IPS-18c (cell line): Measurements from ENCODE around the gene MBNL1.
"Not testable (repeated sequence)": the region's sequence is repeated elsewhere in the genome, so short reads cannot be mapped to it uniquely, and the experiment has no call there.

Source experiments
- H3K4me3 ChIP-seq: 2 replicates; pipeline ENCODE4 v1.7.0; 2013; ENCODE audit warnings: low read depth, mild to moderate bottlenecking, low read length, moderate library complexity; ENCODE audit not compliant: insufficient read depth
- H3K9me3 ChIP-seq: one replicate; pipeline ENCODE4 v1.6.1; 2013; ENCODE audit warnings: mild to moderate bottlenecking, low read length, moderate library complexity; ENCODE audit not compliant: control insufficient read depth, insufficient read depth

MBNL1 gene

GRCh38 chr3:152365126-152365525, 96.4 kb downstream of the MBNL1 start:
- Histone ChIP-seq H3K4me3 (no peak overlapping the region), H3K9me3 (no peaks in the 10 kb centered on the region)

GRCh38 chr3:152365766-152366593, 97.3 kb downstream of the MBNL1 start:
- H3K9me3 ChIP-seq: no peaks in the 10 kb centered on the region
- no peak overlapping the region for H3K4me3 ChIP-seq

- H3K4me3 ChIP-seq, H3K9me3 ChIP-seq: not testable (repeated sequence)
These were observed 98.5 kb downstream of the MBNL1 start for GRCh38 chr3:152367192-152367591.

GRCh38 chr3:152372633-152373032, 103.9 kb downstream of the MBNL1 start:
- H3K4me3 ChIP-seq, H3K9me3 ChIP-seq: not testable (repeated sequence)

- H3K9me3 ChIP-seq: no peaks in the 10 kb centered on the region
- no peak overlapping the region for H3K4me3 ChIP-seq
These were observed 104.7 kb downstream of the MBNL1 start for GRCh38 chr3:152373379-152373778.

- H3K4me3 ChIP-seq: no peak overlapping the region
- H3K9me3 ChIP-seq: no peaks in the 10 kb centered on the region
These were observed 105.7 kb downstream of the MBNL1 start for GRCh38 chr3:152374262-152374990.

GRCh38 chr3:152375546-152375945, 106.8 kb downstream of the MBNL1 start:
- H3K4me3 ChIP-seq: no peak overlapping the region
- no peaks in the 10 kb centered on the region for H3K9me3 ChIP-seq

- H3K9me3 ChIP-seq: no peaks in the 10 kb centered on the region
- H3K4me3 ChIP-seq: no peak overlapping the region
These were observed 107.8 kb downstream of the MBNL1 start for GRCh38 chr3:152376351-152377183.

- no peaks in the 10 kb centered on the region for H3K9me3 ChIP-seq
- H3K4me3 ChIP-seq: no peak overlapping the region
These were observed 108.4 kb downstream of the MBNL1 start for GRCh38 chr3:152377184-152377570.

- Histone ChIP-seq H3K9me3 (no peaks in the 10 kb centered on the region), H3K4me3 (no peak overlapping the region)
These were observed 110.8 kb downstream of the MBNL1 start for GRCh38 chr3:152379415-152380042.

GRCh38 chr3:152380043-152380442, 111.3 kb downstream of the MBNL1 start:
- Histone ChIP-seq H3K9me3 (no peaks in the 10 kb centered on the region), H3K4me3 (no peak overlapping the region)

GRCh38 chr3:152381881-152382295, 113.2 kb downstream of the MBNL1 start:
- Histone ChIP-seq H3K4me3 (no peak overlapping the region), H3K9me3 (no peaks in the 10 kb centered on the region)

GRCh38 chr3:152382312-152383135, 113.8 kb downstream of the MBNL1 start:
- H3K4me3 ChIP-seq: no peak overlapping the region
- H3K9me3 ChIP-seq: no peaks in the 10 kb centered on the region

GRCh38 chr3:152383136-152383606, 114.4 kb downstream of the MBNL1 start:
- Histone ChIP-seq H3K4me3 (no peak overlapping the region), H3K9me3 (no peaks in the 10 kb centered on the region)

- H3K4me3 ChIP-seq: no peak overlapping the region
- no peaks in the 10 kb centered on the region for H3K9me3 ChIP-seq
These were observed 115.7 kb downstream of the MBNL1 start for GRCh38 chr3:152384412-152384811.

- Histone ChIP-seq H3K9me3 (no peaks in the 10 kb centered on the region), H3K4me3 (no peak overlapping the region)
These were observed 117.0 kb downstream of the MBNL1 start for GRCh38 chr3:152385761-152386160.
